Placental pericyte (primary cell): Measurements from ENCODE around the gene ZNRD2. TPM values are rescaled to one million over a fixed set of nuclear protein-coding genes. Genes with fewer than 3 reads are reported as not detected.

Source experiments
- small RNA-seq: library from RNA; depleted of rRNA; stranded (forward); fragments of <200 nt; gene quantifications from one replicate; pipeline ENCODE3, GENCODE V24; 2012; ENCODE audit warnings: low replicate concordance
- total RNA-seq: library from RNA; depleted of rRNA; stranded (reverse); fragments of >200 nt; gene quantifications from 2 replicates; pipeline ENCODE4 v1.2.3, GENCODE V29; 2012

Gene ZNRD2
- 44.0 and 79.0 TPM in 2 replicates for total RNA-seq

GRCh38 chr11:65569973-65570918 lies at the start of gene ZNRD2:
TSS of gene ZNRD2 (plus strand) at chr11:65570477. CDS start at chr11:65570492, 15 bp downstream.

GRCh38 chr11:65524741-65525545 lies 45.3 kb upstream of the ZNRD2 start, which contains the start of gene SCYL1:
TSS of gene SCYL1 (plus strand) at chr11:65525083. CDS start at chr11:65525154, 71 bp downstream.

GRCh38 chr11:65558002-65558929 lies 12.0 kb upstream of the ZNRD2 start, which contains the start of gene LTBP3:
TSS of gene LTBP3 (minus strand) at chr11:65558359. CDS start at chr11:65557959, 400 bp downstream.

GRCh38 chr11:65572356-65573051 lies 2.2 kb downstream of the ZNRD2 start, which contains the start of gene FAM89B:
TSS of gene FAM89B (plus strand) at chr11:65572538. CDS start at chr11:65572670, 132 bp downstream.

GRCh38 chr11:65575568-65576231 lies 5.4 kb downstream of the ZNRD2 start, which contains the start of gene EHBP1L1:
TSS of gene EHBP1L1 (plus strand) at chr11:65576053. CDS start at chr11:65576303, 250 bp downstream.

GRCh38 chr11:65595543-65596281 lies 25.4 kb downstream of the ZNRD2 start, which contains the start of gene KCNK7:
TSS of gene KCNK7 (minus strand) at chr11:65595800. CDS start at chr11:65595772, 28 bp downstream.

GRCh38 chr11:65615229-65615949 lies 45.1 kb downstream of the ZNRD2 start, which contains the start of gene PCNX3:
TSS of gene PCNX3 (plus strand) at chr11:65615776. CDS start at chr11:65616312, 536 bp downstream.

Small RNA genes lying within 50 kb of the gene (small RNA-seq; reads per million reads assigned to genes)
- not detected for gene AP001362.1

Other genes starting within 250 kb of the ZNRD2 start
- 49.8 and 57.8 TPM in 2 replicates for gene DPF2, start 236.6 kb upstream of the ZNRD2 start, total RNA-seq
- 0.22 TPM in 1 of 2 replicates, not detected in the other for gene TIGD3, start 215.7 kb upstream of the ZNRD2 start, total RNA-seq
- 1.1 and 2.0 TPM in 2 replicates for gene SLC25A45, start 187.8 kb upstream of the ZNRD2 start, total RNA-seq
- gene FRMD8, start 183.8 kb upstream of the ZNRD2 start, total RNA-seq = 51.4 and 72.6 TPM in 2 replicates
- 307 and 308 TPM in 2 replicates for gene NEAT1, start 147.7 kb upstream of the ZNRD2 start, total RNA-seq
- gene MALAT1, start 71.4 kb upstream of the ZNRD2 start, total RNA-seq = 9,497 and 11,655 TPM in 2 replicates
- 154 and 186 TPM in 2 replicates for gene SCYL1, start 45.4 kb upstream of the ZNRD2 start, total RNA-seq
- gene LTBP3, start 12.1 kb upstream of the ZNRD2 start, total RNA-seq = 26.2 and 55.6 TPM in 2 replicates
- gene FAM89B, start 2.1 kb downstream of the ZNRD2 start, total RNA-seq = 15.1 and 48.8 TPM in 2 replicates
- gene EHBP1L1, start 5.6 kb downstream of the ZNRD2 start, total RNA-seq = 48.8 and 79.2 TPM in 2 replicates
- not detected in 2 replicates for gene KCNK7, start 25.3 kb downstream of the ZNRD2 start, total RNA-seq
- gene MAP3K11, start 43.7 kb downstream of the ZNRD2 start, total RNA-seq = 30.9 and 42.2 TPM in 2 replicates
- 43.8 and 54.0 TPM in 2 replicates for gene PCNX3, start 45.3 kb downstream of the ZNRD2 start, total RNA-seq
- gene SIPA1, start 67.6 kb downstream of the ZNRD2 start, total RNA-seq = 20.8 and 72.3 TPM in 2 replicates
- 38.5 and 42.7 TPM in 2 replicates for gene RELA, start 92.4 kb downstream of the ZNRD2 start, total RNA-seq
- gene KAT5, start 141.8 kb downstream of the ZNRD2 start, total RNA-seq = 51.8 and 60.2 TPM in 2 replicates
- gene RNASEH2C, start 150.3 kb downstream of the ZNRD2 start, total RNA-seq = 18.2 and 45.7 TPM in 2 replicates
- gene AP5B1, start 210.5 kb downstream of the ZNRD2 start, total RNA-seq = 14.0 and 17.0 TPM in 2 replicates
- not detected in 2 replicates for gene OVOL1, start 216.6 kb downstream of the ZNRD2 start, total RNA-seq